Psoas muscle (tissue), 8 donors: ENCODE results near the gene DNAH6. TPM values are rescaled to one million over a fixed set of nuclear protein-coding genes. Genes with fewer than 3 reads are reported as not detected.

ENCODE experiments used
- ATAC-seq, 4 donors: fragments of 200-7000 bp; cut with Tn5 transposase; one replicate each; pipeline ENCODE4 v1.9.1; 2020; ENCODE audit warnings: moderate library complexity in 3 of 4, mild to moderate bottlenecking in 2 of 4
- DNase-seq, 2 donors: peaks; one replicate each; pipeline ENCODE4 v3.0.0-alpha.2; 2020
- H3K27ac ChIP-seq: fragments of 200-600 bp; one replicate; pipeline ENCODE4 v1.8.0; 2022
- H3K27me3 ChIP-seq, 3 donors: fragments of 200-600 bp in 1 of 3; one replicate each; pipeline versions ENCODE4 v1.6.1 to v1.8.0; 2013 to 2022; ENCODE audit warnings: low read length in 2 of 3, mild to moderate bottlenecking in 2 of 3, moderate library complexity in 1 of 3; ENCODE audit not compliant: insufficient read depth in 3 of 3
- H3K36me3 ChIP-seq, 2 donors: fragments of 200-600 bp in 1 of 2; one replicate each; pipeline versions ENCODE4 v1.6.1 to v1.8.0; 2013 to 2022; ENCODE audit warnings: low read depth in 1 of 2, mild to moderate bottlenecking in 1 of 2, moderate library complexity in 1 of 2; ENCODE audit not compliant: insufficient read depth in 1 of 2
- H3K4me1 ChIP-seq: fragments of 200-600 bp; one replicate; pipeline ENCODE4 v1.8.0; 2022
- H3K4me3 ChIP-seq: fragments of 200-600 bp; one replicate; pipeline ENCODE4 v1.8.0; 2022; ENCODE audit warnings: mild to moderate bottlenecking
- H3K9me3 ChIP-seq: fragments of 200-600 bp; one replicate; pipeline ENCODE4 v1.8.0; 2022
- WGBS, 3 donors: extraction: QIAGEN DNeasy Blood & Tissue Kit; methylation state at CpG; one replicate each; pipeline versions ENCODE4 v1.1.6 to v1.1.7; 2013; 5-methylcytosine and 5-hydroxymethylcytosine counted together
- intact Hi-C, 2 donors: fragments of 100-400 bp; cut with DNase I; formaldehyde crosslinking; loops; one replicate each; pipeline versions ENCODE4 v1.11.0 to v1.14.2; 2022
- polyA plus RNA-seq, 3 donors: library from polyadenylated mRNA; stranded (reverse); fragments of 200-250 nt; gene quantifications; one replicate each; pipeline ENCODE4 v1.2.3, GENCODE V29; 2013
- total RNA-seq, 4 donors: library from RNA; stranded (reverse); fragmentation: NEBNext Ultra II Directional in 2 of 4; extraction: Animal tissue kit (Norgen Biotek cat#: 25700) in 2 of 4; gene quantifications; one replicate each; pipeline versions ENCODE4 v1.2.1 to v1.2.4, GENCODE V29; 2021 to 2023
- TF ChIP-seq, protein P1 (sequence below): fragments of 200-600 bp; IDR thresholded peaks from one replicate; pipeline ENCODE4 v1.8.0; 2022; ENCODE audit warnings: antibody characterized with exemption
- donor health status: healthy with polysubstance abuse.
- donor health status: DM: no; HTN: no; CAD: no; lungs with moderate emphysema.
- donor health status: Bipolar disorder and iron deficiency.
- donor health status: healthy.
- donor health status: DM: yes; HTN: yes; CAD: no.
- donor health status: DM: no; HTN: no; CAD: no.
- donor health status: DM: no; HTN: no; CAD: no.
- donor health status: DM: yes; HTN: yes; CAD: no.

DNAH6 gene
- total and polyA plus RNA-seq, 7 donors: 0.01 to 0.09 (median 0.07) TPM; not detected in 3

DNA sequence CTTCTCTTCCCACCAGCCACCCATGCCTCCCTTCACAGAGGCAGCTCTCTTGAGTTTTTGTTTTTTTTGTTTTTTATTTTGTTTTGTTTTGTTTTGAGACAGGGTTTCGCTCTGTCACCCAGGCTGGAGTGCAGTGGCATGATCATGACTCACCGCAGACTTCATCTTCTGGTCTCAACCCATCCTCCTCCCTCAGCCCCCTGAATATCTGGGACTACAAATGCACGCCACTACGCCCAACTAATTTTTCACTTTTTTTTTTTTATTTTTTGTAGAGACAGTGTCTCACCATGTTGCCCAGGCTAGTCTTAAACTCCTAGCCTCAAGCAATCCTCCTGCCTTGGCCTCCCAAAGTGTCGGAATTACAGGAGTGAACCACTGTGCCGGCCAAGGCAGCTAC, 203.1 kb downstream of the DNAH6 start:
- WGBS, 3 donors: 90 to 95% (median 90%) methylated on average over 6 of the region's 6 CpGs
- H3K9me3 ChIP-seq: no peaks in the 10 kb centered on the region
- intact Hi-C loops: no loop called here
- DNase-seq: no peak
- no peaks in the 10 kb centered on the region for H3K36me3 ChIP-seq
- no peak overlapping the region for H3K27ac ChIP-seq
- TF ChIP-seq, protein P1, sequence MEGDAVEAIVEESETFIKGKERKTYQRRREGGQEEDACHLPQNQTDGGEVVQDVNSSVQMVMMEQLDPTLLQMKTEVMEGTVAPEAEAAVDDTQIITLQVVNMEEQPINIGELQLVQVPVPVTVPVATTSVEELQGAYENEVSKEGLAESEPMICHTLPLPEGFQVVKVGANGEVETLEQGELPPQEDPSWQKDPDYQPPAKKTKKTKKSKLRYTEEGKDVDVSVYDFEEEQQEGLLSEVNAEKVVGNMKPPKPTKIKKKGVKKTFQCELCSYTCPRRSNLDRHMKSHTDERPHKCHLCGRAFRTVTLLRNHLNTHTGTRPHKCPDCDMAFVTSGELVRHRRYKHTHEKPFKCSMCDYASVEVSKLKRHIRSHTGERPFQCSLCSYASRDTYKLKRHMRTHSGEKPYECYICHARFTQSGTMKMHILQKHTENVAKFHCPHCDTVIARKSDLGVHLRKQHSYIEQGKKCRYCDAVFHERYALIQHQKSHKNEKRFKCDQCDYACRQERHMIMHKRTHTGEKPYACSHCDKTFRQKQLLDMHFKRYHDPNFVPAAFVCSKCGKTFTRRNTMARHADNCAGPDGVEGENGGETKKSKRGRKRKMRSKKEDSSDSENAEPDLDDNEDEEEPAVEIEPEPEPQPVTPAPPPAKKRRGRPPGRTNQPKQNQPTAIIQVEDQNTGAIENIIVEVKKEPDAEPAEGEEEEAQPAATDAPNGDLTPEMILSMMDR: no peak
- ATAC-seq: no peak
- no peaks in the 10 kb centered on the region for H3K4me1 ChIP-seq
- no peaks in the 10 kb centered on the region for H3K27me3 ChIP-seq
- H3K4me3 ChIP-seq: no peak overlapping the region

DNA sequence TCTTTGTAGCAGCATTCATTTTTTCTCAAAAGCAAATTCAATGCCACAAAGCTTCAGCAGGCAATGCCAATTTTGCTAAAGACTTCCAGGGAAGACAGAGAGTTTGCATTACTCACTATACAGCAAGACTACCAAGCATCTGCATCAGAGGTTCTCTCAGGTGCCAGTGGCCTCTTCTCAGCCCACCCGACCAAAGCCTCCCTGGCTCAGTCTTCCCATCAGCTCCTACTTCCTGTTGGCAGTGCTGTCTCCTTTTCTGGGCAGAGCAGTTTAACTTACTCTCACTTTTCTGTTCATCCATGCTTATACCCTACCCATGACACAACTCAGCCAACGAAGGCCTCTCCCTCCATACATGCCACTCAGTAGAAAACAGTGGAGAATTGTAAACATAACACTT, 207.5 kb downstream of the DNAH6 start:
- no peaks in the 10 kb centered on the region for H3K4me1 ChIP-seq
- TF ChIP-seq, protein P1: no peak
- no peaks in the 10 kb centered on the region for H3K9me3 ChIP-seq
- ATAC-seq: no peak
- no peak for DNase-seq
- peaks cover 0 to 3% (median 0%) of the 10 kb centered on the region in 3 donors for H3K27me3 ChIP-seq
- no peak overlapping the region for H3K4me3 ChIP-seq
- no peak overlapping the region for H3K27ac ChIP-seq
- H3K36me3 ChIP-seq: no peaks in the 10 kb centered on the region
- intact Hi-C loops: no loop called here
- 55 to 76% (median 70%) methylated on average over 2 of the region's 2 CpGs for WGBS, 3 donors

DNA sequence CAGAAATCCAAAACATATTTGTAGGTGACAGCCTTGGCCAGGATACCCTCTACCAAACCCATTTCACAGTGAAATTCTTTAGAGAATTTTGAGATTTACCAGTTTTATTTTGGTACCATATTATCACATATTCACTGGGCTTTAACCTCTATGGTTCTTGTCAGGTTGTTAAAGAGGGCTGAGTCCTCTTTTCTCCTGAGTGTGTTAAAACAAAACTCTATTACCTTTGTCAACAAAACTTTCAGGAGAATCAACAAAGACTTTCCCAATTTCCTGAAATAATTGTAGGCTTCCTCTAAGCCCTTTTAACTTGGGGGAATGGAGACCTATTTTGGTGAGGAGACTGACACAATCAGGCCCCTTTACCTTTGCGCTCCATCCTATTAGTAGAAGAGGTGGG, 209.4 kb downstream of the DNAH6 start:
- no peak overlapping the region for H3K4me3 ChIP-seq
- WGBS, 3 donors: 96 to 100% (median 97%) methylated on average over 1 of the region's 1 CpG
- ATAC-seq (no peak), DNase-seq (no peak)
- no peaks in the 10 kb centered on the region for H3K9me3 ChIP-seq
- H3K4me1 ChIP-seq: no peaks in the 10 kb centered on the region
- no peak overlapping the region for H3K27ac ChIP-seq
- TF ChIP-seq, protein P1: no peak
- peaks cover 0 to 3% (median 0%) of the 10 kb centered on the region in 3 donors for H3K27me3 ChIP-seq
- intact Hi-C loops: no loop called here
- H3K36me3 ChIP-seq: no peaks in the 10 kb centered on the region

DNA sequence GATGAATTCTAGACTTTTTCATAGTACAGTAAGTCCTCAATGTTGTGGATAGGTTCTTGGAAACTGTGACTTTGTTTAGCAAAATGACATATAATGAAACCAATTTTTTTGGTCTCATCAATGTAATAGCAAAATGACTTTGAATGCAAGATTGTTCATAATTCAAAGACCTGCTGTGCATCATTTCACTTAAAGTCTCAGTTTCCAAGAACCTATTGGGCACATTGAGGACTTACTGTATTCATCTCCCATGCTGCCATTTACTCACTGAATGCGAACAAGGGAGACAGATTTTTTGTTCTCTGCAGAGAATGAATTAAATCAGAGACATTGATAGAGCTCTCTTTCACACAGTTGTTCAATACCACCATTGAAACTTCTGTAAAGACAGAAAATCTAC, 211.0 kb downstream of the DNAH6 start:
- Histone ChIP-seq H3K4me1 (no peaks in the 10 kb centered on the region), H3K27ac (no peak overlapping the region), H3K36me3 (no peaks in the 10 kb centered on the region), H3K27me3 (peaks cover 0 to 3% (median 0%) of the 10 kb centered on the region in 3 donors), H3K4me3 (no peak overlapping the region), H3K9me3 (no peaks in the 10 kb centered on the region)
- intact Hi-C loops: no loop called here
- no peak for DNase-seq
- TF ChIP-seq, protein P1: no peak
- ATAC-seq: no peak
- WGBS, 3 donors: 76 to 88% (median 88%) methylated on average over 1 of the region's 1 CpG

DNA sequence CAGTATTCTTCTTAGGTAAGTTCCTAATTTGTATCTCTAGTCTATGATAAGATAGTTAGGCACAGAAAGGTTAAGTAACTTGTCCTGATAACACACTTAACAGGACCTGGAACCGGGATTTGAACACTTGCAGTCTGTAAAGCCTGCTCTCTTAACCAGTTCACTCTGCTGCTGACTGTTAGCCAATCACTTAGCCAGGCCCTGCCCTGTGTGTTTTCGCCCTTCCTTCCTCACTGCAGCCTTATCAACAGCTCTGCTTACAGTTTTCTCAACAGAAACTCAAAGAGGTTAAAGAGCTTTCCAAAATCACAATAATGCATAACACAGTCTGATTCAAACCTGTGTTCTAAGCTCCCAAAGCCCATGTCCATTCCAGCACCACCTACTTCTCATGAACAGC, 212.9 kb downstream of the DNAH6 start:
- 71 to 83% (median 77%) methylated on average over 2 of the region's 2 CpGs for WGBS, 3 donors
- ATAC-seq: no peak
- H3K36me3 ChIP-seq: no peaks in the 10 kb centered on the region

More for the DNA sequence above, 212.9 kb downstream of the DNAH6 start:
- no peak for DNase-seq
- intact Hi-C loops: no loop called here
- Histone ChIP-seq H3K4me3 (no peak overlapping the region), H3K27ac (no peak overlapping the region), H3K27me3 (peaks cover 0 to 3% (median 0%) of the 10 kb centered on the region in 3 donors), H3K9me3 (no peaks in the 10 kb centered on the region), H3K4me1 (no peaks in the 10 kb centered on the region)
- TF ChIP-seq, protein P1: no peak
